ENCODE data around the gene GIMAP8.

DNA sequence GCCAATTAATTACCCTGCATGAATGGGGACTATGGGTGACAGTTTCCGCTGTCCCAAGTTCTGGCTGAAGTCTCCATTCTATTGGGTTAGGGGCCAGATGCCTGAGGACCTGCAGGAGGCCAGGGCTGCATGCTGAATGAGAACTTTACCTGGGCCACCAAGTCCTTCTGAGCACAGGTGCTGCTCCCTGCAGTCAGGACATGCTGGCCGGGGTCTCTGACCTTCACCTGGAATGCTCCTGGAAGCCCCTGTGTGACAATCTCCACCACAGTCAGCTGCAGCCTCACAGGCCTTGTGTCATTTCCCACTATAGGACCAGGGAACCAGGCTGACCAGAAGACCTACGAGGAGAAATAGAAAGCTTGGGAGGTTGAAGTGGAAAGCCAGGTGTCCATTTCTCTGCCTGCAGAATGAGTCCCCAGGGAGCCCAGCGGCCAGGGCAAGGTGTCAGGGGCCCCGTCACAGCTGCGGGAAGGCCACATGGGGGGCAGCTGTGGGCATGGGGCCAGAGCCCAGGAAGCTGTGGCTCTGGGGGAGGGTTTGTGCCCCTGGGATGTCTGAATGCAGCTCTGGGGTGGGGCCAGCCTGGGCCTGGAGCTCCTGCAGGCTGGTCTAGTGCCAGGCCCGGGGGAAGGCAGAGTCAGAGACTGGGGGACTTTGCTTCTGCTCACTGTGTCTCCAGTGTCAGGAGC, 5.6 kb upstream of the GIMAP8 start:
- no peak for TF ChIP-seq EZH2 (IDR thresholded peaks at IDR 0.05)
- TF ChIP-seq POLR2AphosphoS5 (IDR thresholded peaks at IDR 0.05; ENCODE audit: borderline replicate concordance, low read depth, low read length) = no peak
